SK-N-SH treated with all-trans-retinoic acid at 6 μM for 48 hours (cell line): ENCODE data around the gene ATP8B3.

Experiments used
- ATAC-seq: fragments of 200-7000 bp; cut with Tn5 transposase; 3 replicates; pipeline ENCODE4 v1.9.1; 2020; ENCODE audit warnings: mild to moderate bottlenecking, moderate library complexity
- ARNTL ChIP-seq: fragments of 450-650 bp; formaldehyde crosslinking; IDR thresholded peaks from 2 replicates; pipeline ENCODE4 v1.5.0; 2020; ENCODE audit warnings: low read depth, mild to moderate bottlenecking, moderate library complexity, borderline replicate concordance
- BACH2 ChIP-seq: fragments of 250-450 bp; sonication (Bioruptor Pico); IDR thresholded peaks from 2 replicates; pipeline ENCODE4 v1.9.0; 2021; ENCODE audit warnings: mild to moderate bottlenecking, borderline replicate concordance
- ESRRG ChIP-seq: fragments of 250-450 bp; sonication (Bioruptor Pico); IDR thresholded peaks from 2 replicates; pipeline ENCODE4 v1.6.1; 2021; ENCODE audit warnings: mild to moderate bottlenecking
- GLIS3 ChIP-seq: fragments of 250-450 bp; sonication (Bioruptor Pico); IDR thresholded peaks from 2 replicates; pipeline ENCODE4 v1.5.0; 2020; ENCODE audit warnings: mild to moderate bottlenecking, moderate library complexity
- OSR1 ChIP-seq: fragments of 250-450 bp; sonication (Bioruptor Pico); IDR thresholded peaks from 2 replicates; pipeline ENCODE4 v1.8.0; 2022; ENCODE audit warnings: moderate library complexity, mild to moderate bottlenecking, inconsistent platforms
- PPARA ChIP-seq: fragments of 250-450 bp; sonication (Bioruptor Pico); IDR thresholded peaks from 2 replicates; pipeline ENCODE4 v1.5.0; 2020; ENCODE audit warnings: mild to moderate bottlenecking, borderline replicate concordance
- RARB ChIP-seq: fragments of 250-450 bp; sonication (Bioruptor Pico); IDR thresholded peaks from 2 replicates; pipeline ENCODE4 v1.8.0; 2021; ENCODE audit warnings: mild to moderate bottlenecking, moderate library complexity
- SNAI2 ChIP-seq: fragments of 250-450 bp; sonication (Bioruptor Pico); IDR thresholded peaks from 2 replicates; pipeline ENCODE4 v1.5.0; 2020; ENCODE audit warnings: mild to moderate bottlenecking, moderate library complexity
- TCF4 ChIP-seq: fragments of 250-450 bp; sonication (Bioruptor Pico); IDR thresholded peaks from 2 replicates; pipeline ENCODE4 v1.8.0; 2021; ENCODE audit warnings: mild to moderate bottlenecking, moderate library complexity, borderline replicate concordance
- TOX ChIP-seq: fragments of 250-450 bp; sonication (Bioruptor Pico); IDR thresholded peaks from 2 replicates; pipeline ENCODE4 v1.8.0; 2021; ENCODE audit warnings: mild to moderate bottlenecking, moderate library complexity, borderline replicate concordance
- ZC3H10 ChIP-seq: fragments of 250-450 bp; sonication (Bioruptor Pico); IDR thresholded peaks from 2 replicates; pipeline ENCODE4 v1.5.1; 2021; ENCODE audit warnings: mild to moderate bottlenecking, moderate library complexity
- ZFP3 ChIP-seq: fragments of 250-450 bp; sonication (Bioruptor Pico); IDR thresholded peaks from 2 replicates; pipeline ENCODE4 v1.5.0; 2020; ENCODE audit warnings: mild to moderate bottlenecking, moderate library complexity
- ZFP30 ChIP-seq: fragments of 450-650 bp; formaldehyde crosslinking; IDR thresholded peaks from 2 replicates; pipeline ENCODE4 v1.5.0; 2022; ENCODE audit warnings: mild to moderate bottlenecking, moderate library complexity
- ZNF565 ChIP-seq: fragments of 450-650 bp; formaldehyde crosslinking; conservative IDR thresholded peaks from 2 replicates; pipeline ENCODE4 v1.5.0; 2020; ENCODE audit warnings: low read depth, mild to moderate bottlenecking, moderate library complexity
- ZNF70 ChIP-seq: fragments of 450-650 bp; formaldehyde crosslinking; IDR thresholded peaks from 2 replicates; pipeline ENCODE4 v1.5.0; 2020; ENCODE audit warnings: mild to moderate bottlenecking, moderate library complexity
- ZNF8 ChIP-seq: fragments of 450-650 bp; formaldehyde crosslinking; IDR thresholded peaks from 2 replicates; pipeline ENCODE4 v1.5.0; 2020; ENCODE audit warnings: mild to moderate bottlenecking, moderate library complexity
- TF ChIP-seq, protein P1 (sequence below): fragments of 250-450 bp; sonication (Bioruptor Pico); IDR thresholded peaks from 2 replicates; pipeline ENCODE4 v1.8.0; 2020; ENCODE audit warnings: mild to moderate bottlenecking, moderate library complexity, borderline replicate concordance
- TF ChIP-seq, protein P2 (sequence below): fragments of 250-450 bp; sonication (Bioruptor Pico); IDR thresholded peaks from 2 replicates; pipeline ENCODE4 v1.5.1; 2020; ENCODE audit warnings: low read depth, mild to moderate bottlenecking, moderate library complexity
- TF ChIP-seq, protein P3 (sequence below): fragments of 250-450 bp; sonication (Bioruptor Pico); IDR thresholded peaks from 2 replicates; pipeline ENCODE4 v1.5.0; 2020; ENCODE audit warnings: mild to moderate bottlenecking, moderate library complexity

Gene ATP8B3

DNA sequence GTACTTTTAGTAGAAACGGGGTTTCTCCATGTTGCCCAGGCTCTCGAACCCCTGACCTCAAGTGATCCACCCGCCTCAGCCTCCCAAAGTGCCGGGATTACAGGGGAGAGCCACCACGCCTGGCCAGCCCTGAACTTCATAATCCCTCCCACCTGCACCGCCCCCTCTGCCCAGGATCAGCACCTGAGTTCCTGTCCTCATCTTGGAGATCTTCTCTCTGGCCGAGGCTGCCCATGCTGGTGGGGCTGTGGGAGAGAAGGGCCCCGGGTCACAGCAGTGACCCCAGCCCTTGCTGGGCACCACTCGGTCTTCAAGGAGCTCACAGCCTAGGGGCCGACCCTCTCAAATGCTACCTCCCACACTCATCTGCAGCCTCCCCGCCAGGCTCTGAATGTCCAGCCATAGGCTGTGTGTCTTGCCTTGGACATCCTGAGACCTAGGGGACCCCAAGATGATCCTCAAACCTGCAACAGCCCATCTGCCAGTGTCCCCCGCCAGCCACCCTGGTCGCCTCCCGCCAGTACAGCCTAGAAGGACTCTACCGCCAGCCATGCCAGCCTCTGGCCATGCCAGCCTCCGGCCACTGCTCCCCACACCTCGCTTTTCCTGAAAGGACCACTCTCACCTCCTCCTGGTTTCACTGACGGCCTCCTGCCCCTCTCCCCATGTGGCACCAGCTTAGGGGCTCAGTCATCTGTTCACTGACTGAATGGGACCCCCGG, 1.5 kb downstream of the ATP8B3 start (continued):
- TF ChIP-seq, protein P1, sequence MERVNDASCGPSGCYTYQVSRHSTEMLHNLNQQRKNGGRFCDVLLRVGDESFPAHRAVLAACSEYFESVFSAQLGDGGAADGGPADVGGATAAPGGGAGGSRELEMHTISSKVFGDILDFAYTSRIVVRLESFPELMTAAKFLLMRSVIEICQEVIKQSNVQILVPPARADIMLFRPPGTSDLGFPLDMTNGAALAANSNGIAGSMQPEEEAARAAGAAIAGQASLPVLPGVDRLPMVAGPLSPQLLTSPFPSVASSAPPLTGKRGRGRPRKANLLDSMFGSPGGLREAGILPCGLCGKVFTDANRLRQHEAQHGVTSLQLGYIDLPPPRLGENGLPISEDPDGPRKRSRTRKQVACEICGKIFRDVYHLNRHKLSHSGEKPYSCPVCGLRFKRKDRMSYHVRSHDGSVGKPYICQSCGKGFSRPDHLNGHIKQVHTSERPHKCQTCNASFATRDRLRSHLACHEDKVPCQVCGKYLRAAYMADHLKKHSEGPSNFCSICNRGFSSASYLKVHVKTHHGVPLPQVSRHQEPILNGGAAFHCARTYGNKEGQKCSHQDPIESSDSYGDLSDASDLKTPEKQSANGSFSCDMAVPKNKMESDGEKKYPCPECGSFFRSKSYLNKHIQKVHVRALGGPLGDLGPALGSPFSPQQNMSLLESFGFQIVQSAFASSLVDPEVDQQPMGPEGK (CRISPR knock-in tag): no peak
- no peak for TF ChIP-seq ZC3H10 (CRISPR knock-in tag)
- no peak for TF ChIP-seq PPARA (CRISPR knock-in tag)
- TF ChIP-seq ZFP30 (CRISPR knock-in tag): no peak
- no peak for TF ChIP-seq OSR1 (CRISPR knock-in tag)
- TF ChIP-seq GLIS3: no peak
- TF ChIP-seq ZNF565 (CRISPR knock-in tag): no peak
- no peak for TF ChIP-seq ESRRG
- no peak for TF ChIP-seq ZFP3
- TF ChIP-seq, protein P2, sequence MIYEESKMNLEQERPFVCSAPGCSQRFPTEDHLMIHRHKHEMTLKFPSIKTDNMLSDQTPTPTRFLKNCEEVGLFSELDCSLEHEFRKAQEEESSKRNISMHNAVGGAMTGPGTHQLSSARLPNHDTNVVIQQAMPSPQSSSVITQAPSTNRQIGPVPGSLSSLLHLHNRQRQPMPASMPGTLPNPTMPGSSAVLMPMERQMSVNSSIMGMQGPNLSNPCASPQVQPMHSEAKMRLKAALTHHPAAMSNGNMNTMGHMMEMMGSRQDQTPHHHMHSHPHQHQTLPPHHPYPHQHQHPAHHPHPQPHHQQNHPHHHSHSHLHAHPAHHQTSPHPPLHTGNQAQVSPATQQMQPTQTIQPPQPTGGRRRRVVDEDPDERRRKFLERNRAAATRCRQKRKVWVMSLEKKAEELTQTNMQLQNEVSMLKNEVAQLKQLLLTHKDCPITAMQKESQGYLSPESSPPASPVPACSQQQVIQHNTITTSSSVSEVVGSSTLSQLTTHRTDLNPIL (CRISPR knock-in tag): no peak

DNA sequence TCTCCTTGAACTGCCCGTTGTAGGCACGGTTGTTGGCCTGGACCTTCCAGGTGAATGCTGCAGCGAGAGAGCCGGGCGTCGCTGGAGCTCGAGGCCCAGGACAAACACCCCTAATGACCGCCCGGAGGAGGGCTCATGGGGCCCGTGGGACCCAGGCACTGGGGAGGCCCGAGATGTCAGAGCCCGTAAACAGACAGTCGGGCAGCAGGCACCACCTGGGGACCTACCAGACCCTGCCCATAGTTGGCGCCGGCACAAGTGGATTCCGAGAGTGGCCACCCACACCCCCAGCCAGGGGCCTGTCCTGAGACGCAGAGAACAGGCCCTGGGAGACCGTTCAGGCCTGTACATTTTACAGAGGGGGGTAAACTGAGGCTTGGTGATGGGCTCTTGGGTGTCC, 2.4 kb downstream of the ATP8B3 start:
- no peak for TF ChIP-seq RARB (CRISPR knock-in tag)
- TF ChIP-seq ESRRG: no peak
- no peak for TF ChIP-seq OSR1 (CRISPR knock-in tag)
- TF ChIP-seq, protein P2 (CRISPR knock-in tag): no peak
- TF ChIP-seq SNAI2: no peak
- TF ChIP-seq ZNF565 (CRISPR knock-in tag): no peak
- no peak for TF ChIP-seq ZFP30 (CRISPR knock-in tag)
- no peak for TF ChIP-seq ARNTL (CRISPR knock-in tag)
- no peak for TF ChIP-seq TCF4 (CRISPR knock-in tag)
- TF ChIP-seq PPARA (CRISPR knock-in tag): no peak
- TF ChIP-seq TOX (CRISPR knock-in tag): no peak
- TF ChIP-seq ZNF70 (CRISPR knock-in tag): no peak
- TF ChIP-seq ZNF8 (CRISPR knock-in tag): no peak
- TF ChIP-seq ZC3H10 (CRISPR knock-in tag): no peak
- TF ChIP-seq, protein P1 (CRISPR knock-in tag): no peak
- TF ChIP-seq, protein P3, sequence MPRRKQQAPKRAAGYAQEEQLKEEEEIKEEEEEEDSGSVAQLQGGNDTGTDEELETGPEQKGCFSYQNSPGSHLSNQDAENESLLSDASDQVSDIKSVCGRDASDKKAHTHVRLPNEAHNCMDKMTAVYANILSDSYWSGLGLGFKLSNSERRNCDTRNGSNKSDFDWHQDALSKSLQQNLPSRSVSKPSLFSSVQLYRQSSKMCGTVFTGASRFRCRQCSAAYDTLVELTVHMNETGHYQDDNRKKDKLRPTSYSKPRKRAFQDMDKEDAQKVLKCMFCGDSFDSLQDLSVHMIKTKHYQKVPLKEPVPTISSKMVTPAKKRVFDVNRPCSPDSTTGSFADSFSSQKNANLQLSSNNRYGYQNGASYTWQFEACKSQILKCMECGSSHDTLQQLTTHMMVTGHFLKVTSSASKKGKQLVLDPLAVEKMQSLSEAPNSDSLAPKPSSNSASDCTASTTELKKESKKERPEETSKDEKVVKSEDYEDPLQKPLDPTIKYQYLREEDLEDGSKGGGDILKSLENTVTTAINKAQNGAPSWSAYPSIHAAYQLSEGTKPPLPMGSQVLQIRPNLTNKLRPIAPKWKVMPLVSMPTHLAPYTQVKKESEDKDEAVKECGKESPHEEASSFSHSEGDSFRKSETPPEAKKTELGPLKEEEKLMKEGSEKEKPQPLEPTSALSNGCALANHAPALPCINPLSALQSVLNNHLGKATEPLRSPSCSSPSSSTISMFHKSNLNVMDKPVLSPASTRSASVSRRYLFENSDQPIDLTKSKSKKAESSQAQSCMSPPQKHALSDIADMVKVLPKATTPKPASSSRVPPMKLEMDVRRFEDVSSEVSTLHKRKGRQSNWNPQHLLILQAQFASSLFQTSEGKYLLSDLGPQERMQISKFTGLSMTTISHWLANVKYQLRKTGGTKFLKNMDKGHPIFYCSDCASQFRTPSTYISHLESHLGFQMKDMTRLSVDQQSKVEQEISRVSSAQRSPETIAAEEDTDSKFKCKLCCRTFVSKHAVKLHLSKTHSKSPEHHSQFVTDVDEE (CRISPR knock-in tag): no peak
- no peak for TF ChIP-seq ZFP3
- TF ChIP-seq GLIS3: no peak
- ATAC-seq: no peak

DNA sequence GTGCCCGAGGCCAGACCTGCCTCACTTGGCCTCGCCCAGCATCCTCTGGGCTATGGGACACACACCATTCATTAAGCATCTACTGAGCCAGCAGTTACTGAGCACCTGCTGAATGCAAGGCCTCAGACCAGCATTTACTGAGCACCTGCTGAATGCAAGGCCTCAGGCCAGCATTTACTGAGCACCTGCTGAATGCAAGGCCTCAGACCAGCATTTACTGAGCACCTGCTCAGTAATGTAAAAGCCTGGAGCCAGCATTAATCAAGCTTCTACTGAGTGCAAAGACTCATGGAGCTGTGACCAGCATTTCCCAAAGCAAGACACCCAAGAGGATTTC, 3.7 kb downstream of the ATP8B3 start:
- no peak for ATAC-seq
- no peak for TF ChIP-seq ZFP3
- TF ChIP-seq ARNTL (CRISPR knock-in tag): no peak
- TF ChIP-seq, protein P1 (CRISPR knock-in tag): no peak
- no peak for TF ChIP-seq ZNF565 (CRISPR knock-in tag)
- TF ChIP-seq BACH2 (CRISPR knock-in tag): no peak
- no peak for TF ChIP-seq OSR1 (CRISPR knock-in tag)
- no peak for TF ChIP-seq GLIS3
